Neural progenitor cell (in vitro differentiated cells): ENCODE measurements around the gene PHACTR4. TPM values are rescaled to one million over a fixed set of nuclear protein-coding genes. Genes with fewer than 3 reads are reported as not detected.

Source experiments
- DNase-seq: peaks from one replicate; pipeline ENCODE4 v3.0.0-alpha.2; 2016; ENCODE audit warnings: low spot score
- H2AFZ ChIP-seq: fragments of 200-600 bp; sonication (generic); replicated peaks from 2 replicates; pipeline ENCODE4 v1.6.1; 2016; ENCODE audit warnings: antibody characterized with exemption
- H3F3A ChIP-seq: fragments of 200-600 bp; sonication (generic); 2 replicates; pipeline ENCODE4 v1.6.1; 2016; ENCODE audit warnings: antibody characterized with exemption, low read depth
- H3K27ac ChIP-seq: fragments of 200-600 bp; sonication (generic); 2 replicates; pipeline ENCODE4 v1.5.1; 2016; ENCODE audit warnings: mild to moderate bottlenecking
- H3K27me3 ChIP-seq: fragments of 200-600 bp; sonication (generic); 2 replicates; pipeline ENCODE4 v1.6.1; 2016; ENCODE audit warnings: mild to moderate bottlenecking, moderate library complexity
- H3K36me3 ChIP-seq: fragments of 200-600 bp; sonication (generic); 2 replicates; pipeline ENCODE4 v1.5.1; 2016
- H3K4me1 ChIP-seq: fragments of 200-600 bp; sonication (generic); 2 replicates; pipeline ENCODE4 v1.6.1; 2016; ENCODE audit warnings: mixed run types
- H3K4me2 ChIP-seq: fragments of 200-600 bp; sonication (generic); 2 replicates; pipeline ENCODE4 v1.6.1; 2016
- H3K4me3 ChIP-seq: fragments of 200-600 bp; sonication (generic); 2 replicates; pipeline ENCODE4 v1.5.1; 2016
- H3K79me2 ChIP-seq: fragments of 200-600 bp; sonication (generic); 2 replicates; pipeline ENCODE4 v1.6.1; 2016; ENCODE audit warnings: low read depth
- H3K9ac ChIP-seq: fragments of 200-600 bp; sonication (generic); 2 replicates; pipeline ENCODE4 v1.6.1; 2016
- H3K9me3 ChIP-seq: fragments of 200-600 bp; sonication (generic); 2 replicates; pipeline ENCODE4 v1.5.1; 2016; ENCODE audit warnings: low read depth
- H4K20me1 ChIP-seq: fragments of 200-600 bp; sonication (generic); 2 replicates; pipeline ENCODE4 v1.6.1; 2016; ENCODE audit warnings: low read depth
- H3K27ac Mint-ChIP-seq: 3 replicates; pipeline ENCODE4 v1.8.0; 2021; ENCODE audit warnings: mixed read lengths
- H3K27me3 Mint-ChIP-seq: 2 replicates; pipeline ENCODE4 v1.8.0; 2022; ENCODE audit warnings: low read depth, mild to moderate bottlenecking, inconsistent platforms, moderate library complexity, mixed read lengths; ENCODE audit not compliant: insufficient read depth
- H3K36me3 Mint-ChIP-seq: 3 replicates; pipeline ENCODE4 v1.8.0; 2021; ENCODE audit warnings: mixed read lengths
- H3K4me1 Mint-ChIP-seq: 3 replicates; pipeline ENCODE4 v1.8.0; 2021; ENCODE audit warnings: mixed read lengths
- H3K4me3 Mint-ChIP-seq: 3 replicates; pipeline ENCODE4 v1.8.0; 2021; ENCODE audit warnings: mild to moderate bottlenecking, moderate library complexity, mixed read lengths
- H3K9me3 Mint-ChIP-seq: 3 replicates; pipeline ENCODE4 v1.8.0; 2020; ENCODE audit warnings: mixed read lengths
- CTCF ChIP-seq: fragments of 200-600 bp; sonication (generic); IDR thresholded peaks from 2 replicates; pipeline ENCODE4 v1.5.1; 2017; ENCODE audit warnings: antibody characterized with exemption, mild to moderate bottlenecking
- EZH2 ChIP-seq: fragments of 200-600 bp; sonication (generic); IDR thresholded peaks from 2 replicates; pipeline ENCODE4 v1.6.1; 2017; ENCODE audit warnings: antibody characterized with exemption, mild to moderate bottlenecking, moderate library complexity
- EZH2phosphoT487 ChIP-seq: fragments of 200-600 bp; sonication (generic); IDR thresholded peaks from 2 replicates; pipeline ENCODE4 v1.6.1; 2017; ENCODE audit warnings: antibody characterized with exemption
- total RNA-seq: library from RNA; depleted of rRNA; stranded (reverse); fragments of >200 nt; gene quantifications from 2 replicates; pipeline ENCODE4 v1.2.3, GENCODE V29; 2015; ENCODE audit warnings: low replicate concordance

The PHACTR4 gene
- total RNA-seq, 1 donor from 2014 or later, result 34.0 TPM

- Mint-ChIP-seq H3K4me3 (no peak overlapping the region), H3K36me3 (peaks cover 25% of the 10 kb centered on the region), H3K4me1 (no peaks in the 10 kb centered on the region), H3K27me3 (no peaks in the 10 kb centered on the region), H3K9me3 (no peaks in the 10 kb centered on the region), H3K27ac (no peak overlapping the region)
- H3K4me1 ChIP-seq, result no peaks in the 10 kb centered on the region
- TF ChIP-seq EZH2phosphoT487 (no peak), EZH2 (no peak)
- no peak overlapping the region for H3K4me3 ChIP-seq
- no peaks in the 10 kb centered on the region for H3K27me3 ChIP-seq
- H2AFZ ChIP-seq, result no peak overlapping the region
- H3K36me3 ChIP-seq, result peaks cover 8% of the 10 kb centered on the region
- no peak overlapping the region for H3K9ac ChIP-seq
- no peak for DNase-seq
- H3F3A ChIP-seq, result peaks cover 1% of the 10 kb centered on the region
- no peaks in the 10 kb centered on the region for H3K79me2 ChIP-seq
- H3K27ac ChIP-seq, result no peak overlapping the region
- H4K20me1 ChIP-seq, result no peaks in the 10 kb centered on the region
- H3K9me3 ChIP-seq, result no peaks in the 10 kb centered on the region
- no peak overlapping the region for H3K4me2 ChIP-seq
Observed at GRCh38 chr1:28494737-28495136, 125.2 kb downstream of the PHACTR4 start.

GRCh38 chr1:28499553-28499952, 130.0 kb downstream of the PHACTR4 start:
- H3K27ac Mint-ChIP-seq, result no peak overlapping the region
- no peaks in the 10 kb centered on the region for H3K9me3 Mint-ChIP-seq
- no peaks in the 10 kb centered on the region for H3K4me1 Mint-ChIP-seq
- Histone ChIP-seq H3K4me1 (no peaks in the 10 kb centered on the region), H4K20me1 (no peaks in the 10 kb centered on the region), H3K36me3 (no peaks in the 10 kb centered on the region), H3F3A (peaks cover 14% of the 10 kb centered on the region), H3K9ac (no peak overlapping the region), H3K79me2 (no peaks in the 10 kb centered on the region), H2AFZ (no peak overlapping the region), H3K27me3 (no peaks in the 10 kb centered on the region), H3K9me3 (no peaks in the 10 kb centered on the region), H3K4me2 (no peak overlapping the region), H3K27ac (no peak overlapping the region), H3K4me3 (no peak overlapping the region)
- H3K36me3 Mint-ChIP-seq, result peaks cover 11% of the 10 kb centered on the region
- no peaks in the 10 kb centered on the region for H3K27me3 Mint-ChIP-seq
- no peak for DNase-seq
- no peak overlapping the region for H3K4me3 Mint-ChIP-seq
- TF ChIP-seq CTCF (no peak), EZH2phosphoT487 (no peak), EZH2 (no peak)

- peaks cover 20% of the 10 kb centered on the region for H3F3A ChIP-seq
- Mint-ChIP-seq H3K4me1 (peaks cover 8% of the 10 kb centered on the region), H3K27me3 (no peaks in the 10 kb centered on the region), H3K9me3 (no peaks in the 10 kb centered on the region), H3K4me3 (no peak overlapping the region), H3K36me3 (peaks cover 7% of the 10 kb centered on the region), H3K27ac (no peak overlapping the region)
- H3K36me3 ChIP-seq, result no peaks in the 10 kb centered on the region
- H3K9ac ChIP-seq, result no peak overlapping the region
- peaks cover 19% of the 10 kb centered on the region for H3K79me2 ChIP-seq
- H3K27ac ChIP-seq, result peak overlapping the region; percentile 61
- no peak overlapping the region for H2AFZ ChIP-seq
- H3K4me3 ChIP-seq, result no peak overlapping the region
- no peaks in the 10 kb centered on the region for H3K27me3 ChIP-seq
- TF ChIP-seq CTCF, result no peak
- TF ChIP-seq EZH2phosphoT487, result no peak
- TF ChIP-seq EZH2, result no peak
- H4K20me1 ChIP-seq, result peaks cover 8% of the 10 kb centered on the region
- no peak for DNase-seq
- no peak overlapping the region for H3K4me2 ChIP-seq
- no peaks in the 10 kb centered on the region for H3K9me3 ChIP-seq
- H3K4me1 ChIP-seq, result no peaks in the 10 kb centered on the region
Observed at GRCh38 chr1:28501925-28502324, 132.4 kb downstream of the PHACTR4 start.

- peaks cover 32% of the 10 kb centered on the region for H3F3A ChIP-seq
- H3K4me1 ChIP-seq, result peaks cover 5% of the 10 kb centered on the region
- peaks cover 20% of the 10 kb centered on the region for H4K20me1 ChIP-seq
- Mint-ChIP-seq H3K9me3 (no peaks in the 10 kb centered on the region), H3K36me3 (peaks cover 7% of the 10 kb centered on the region), H3K27ac (peak overlapping the region; percentile 3), H3K4me3 (no peak overlapping the region), H3K4me1 (peaks cover 15% of the 10 kb centered on the region), H3K27me3 (no peaks in the 10 kb centered on the region)
- peaks cover 30% of the 10 kb centered on the region for H3K79me2 ChIP-seq
- H3K27ac ChIP-seq, result no peak overlapping the region
- H3K9me3 ChIP-seq, result no peaks in the 10 kb centered on the region
- no peaks in the 10 kb centered on the region for H3K27me3 ChIP-seq
- H3K4me2 ChIP-seq, result no peak overlapping the region
- no peak for DNase-seq
- no peak overlapping the region for H2AFZ ChIP-seq
- peaks cover 4% of the 10 kb centered on the region for H3K36me3 ChIP-seq
- no peak overlapping the region for H3K4me3 ChIP-seq
- H3K9ac ChIP-seq, result no peak overlapping the region
- TF ChIP-seq EZH2, result no peak
Observed at GRCh38 chr1:28503117-28503516, 133.6 kb downstream of the PHACTR4 start.
